NCI-H2029 treated with DMSO at 0.1 percent for 48 hours (cell line): ENCODE data around the gene MAP4K2.
"Not testable (repeated sequence)": the region's sequence is repeated elsewhere in the genome, so short reads cannot be mapped to it uniquely, and the experiment has no call there.

ENCODE experiments used
- DNase-seq: peaks from one replicate; lab custom pipeline; 2025; lab: John Stamatoyannopoulos, UW

The MAP4K2 gene

GRCh38 chr11:64803158-64803845, at the start of gene MAP4K2:
Gene MAP4K2, minus strand, starts transcription at chr11:64803214. Its CDS starts 65 bp downstream, at chr11:64803149.
- peak; percentile 75 for DNase-seq

GRCh38 chr11:64851831-64852351, 48.9 kb upstream of the MAP4K2 start:
- no peak for DNase-seq

- no peak for DNase-seq
These were observed 48.1 kb upstream of the MAP4K2 start for GRCh38 chr11:64850979-64851567.

GRCh38 chr11:64849598-64850356, 46.8 kb upstream of the MAP4K2 start:
- no peak for DNase-seq

GRCh38 chr11:64848826-64849597, 46.0 kb upstream of the MAP4K2 start:
- no peak for DNase-seq

GRCh38 chr11:64848214-64848825, 45.3 kb upstream of the MAP4K2 start:
- DNase-seq, result no peak

GRCh38 chr11:64846998-64847666, 44.1 kb upstream of the MAP4K2 start:
- peak; percentile 90 for DNase-seq

- not testable (repeated sequence) for DNase-seq
These were observed 42.7 kb upstream of the MAP4K2 start for GRCh38 chr11:64845776-64846129.

GRCh38 chr11:64845129-64845775, 42.2 kb upstream of the MAP4K2 start:
- DNase-seq, result peak; percentile 17

- DNase-seq, result peak; percentile 50
These were observed 41.5 kb upstream of the MAP4K2 start, which contains the start of gene CDC42BPG for GRCh38 chr11:64844330-64845128. Gene CDC42BPG, minus strand, starts transcription at chr11:64844653. Its CDS starts 84 bp downstream, at chr11:64844569.

- DNase-seq, result no peak
These were observed 40.8 kb upstream of the MAP4K2 start for GRCh38 chr11:64843686-64844329.

GRCh38 chr11:64842851-64843685, 40.1 kb upstream of the MAP4K2 start:
- DNase-seq, result no peak

- DNase-seq, result no peak
These were observed 39.3 kb upstream of the MAP4K2 start for GRCh38 chr11:64842366-64842759.

GRCh38 chr11:64841592-64842365, 38.8 kb upstream of the MAP4K2 start:
- DNase-seq, result no peak

GRCh38 chr11:64839887-64840782, 37.1 kb upstream of the MAP4K2 start:
- DNase-seq, result no peak

- DNase-seq, result no peak
These were observed 36.3 kb upstream of the MAP4K2 start for GRCh38 chr11:64839335-64839734.
